KOPT-K1 (cell line): ENCODE data around the gene ZFAND5.
A peak's percentile ranks its signal among the peaks of the same experiment; 100 is the strongest.

ENCODE experiments used
- H3K27ac ChIP-seq: fragments of 200-600 bp; sonication (generic); 2 replicates; pipeline ENCODE4 v1.5.1; 2016; ENCODE audit warnings: antibody characterized with exemption, mild to moderate bottlenecking, low read depth, low read length; ENCODE audit not compliant: poor library complexity, severe bottlenecking
- H3K36me3 ChIP-seq: fragments of 200-600 bp; sonication (generic); 2 replicates; pipeline ENCODE4 v1.5.1; 2017; ENCODE audit warnings: antibody characterized with exemption, mild to moderate bottlenecking, low read length, moderate library complexity; ENCODE audit not compliant: insufficient read depth
- H3K9me3 ChIP-seq: fragments of 200-600 bp; sonication (generic); 2 replicates; pipeline ENCODE4 v1.5.1; 2017; ENCODE audit warnings: antibody characterized with exemption, low read length, mild to moderate bottlenecking; ENCODE audit not compliant: insufficient read depth, poor library complexity, severe bottlenecking

ZFAND5 gene, protein sequence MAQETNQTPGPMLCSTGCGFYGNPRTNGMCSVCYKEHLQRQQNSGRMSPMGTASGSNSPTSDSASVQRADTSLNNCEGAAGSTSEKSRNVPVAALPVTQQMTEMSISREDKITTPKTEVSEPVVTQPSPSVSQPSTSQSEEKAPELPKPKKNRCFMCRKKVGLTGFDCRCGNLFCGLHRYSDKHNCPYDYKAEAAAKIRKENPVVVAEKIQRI

DNA sequence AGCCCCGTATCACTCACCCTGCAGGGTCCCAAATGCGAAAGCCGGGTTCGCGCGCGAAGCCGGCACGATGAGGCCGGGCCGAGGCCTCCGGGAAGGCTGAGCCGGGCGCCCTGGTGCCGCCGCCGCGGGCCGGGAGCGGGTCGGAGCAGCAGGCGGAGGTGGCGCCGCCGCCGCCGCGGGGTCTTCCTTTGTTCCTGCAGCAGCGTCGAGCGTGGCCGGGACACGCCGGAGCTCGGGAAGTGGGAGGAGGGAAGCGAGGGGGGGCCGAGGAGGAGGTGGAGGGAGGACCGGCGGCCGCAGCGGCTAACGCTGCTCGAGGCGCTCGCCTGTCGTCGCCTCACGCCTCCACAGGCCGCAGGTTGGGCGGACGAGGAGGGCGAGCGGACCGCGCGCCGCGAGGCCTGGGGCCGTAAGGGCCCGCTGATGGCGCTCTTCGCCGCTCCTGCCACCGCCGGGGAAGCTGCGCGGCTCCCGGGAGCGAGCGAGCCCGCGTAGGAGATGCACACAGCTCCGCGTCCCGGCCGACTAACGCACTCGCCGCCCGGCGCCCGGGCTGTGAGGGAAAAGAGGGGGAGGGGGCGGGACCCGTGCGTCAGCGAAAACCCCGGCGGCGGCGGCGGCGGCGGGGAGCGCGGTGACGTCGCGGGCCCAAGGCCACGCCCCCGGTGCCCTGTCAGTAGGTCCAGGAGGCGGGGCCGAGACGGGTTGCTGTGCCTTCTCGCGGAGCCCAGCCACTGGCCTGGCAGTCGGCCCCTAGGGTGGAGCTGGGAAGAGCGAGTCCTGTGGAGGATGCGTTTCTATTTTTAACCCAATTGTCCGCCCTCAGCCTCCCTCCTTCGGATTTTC lies at the start of gene ZFAND5:
Gene ZFAND5, minus strand, starts transcription at position 530 of the 846 bp plus-strand sequence. CDS start 4,430 bp downstream, outside the sequence.
- peak within 1 kb of the TSS; percentile 90 for H3K27ac ChIP-seq
- H3K9me3 ChIP-seq = no peaks in the 10 kb centered on the region
- peaks cover 23% of the 10 kb centered on the region for H3K36me3 ChIP-seq

DNA sequence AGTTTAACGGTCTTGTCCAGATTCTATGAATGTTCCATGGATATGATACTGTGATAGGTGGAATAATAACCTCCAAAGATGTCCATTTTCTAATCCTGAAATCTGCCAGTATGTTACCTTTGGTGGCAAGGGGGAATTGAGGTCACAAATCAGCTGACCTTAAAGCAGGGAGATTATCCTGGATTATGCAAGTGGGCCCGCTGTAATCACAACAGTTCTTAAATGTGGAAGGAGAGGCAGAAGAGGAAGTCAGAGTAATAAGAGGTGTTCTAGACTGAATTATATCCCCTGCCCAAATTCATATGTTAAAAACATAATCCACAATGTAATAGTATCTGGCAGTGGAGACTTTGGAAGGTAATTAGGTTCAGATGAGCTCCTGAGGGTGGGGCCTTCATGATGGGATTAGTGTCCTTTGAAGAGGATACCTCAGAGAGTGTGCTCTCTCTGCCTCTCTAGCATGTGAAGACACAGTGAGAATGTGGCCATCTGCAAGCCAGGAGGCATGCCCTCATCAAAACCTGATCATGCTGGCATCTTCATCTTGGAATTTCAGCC lies 47.6 kb upstream of the ZFAND5 start:
- H3K27ac ChIP-seq = no peak overlapping the region
- no peaks in the 10 kb centered on the region for H3K36me3 ChIP-seq
- H3K9me3 ChIP-seq = no peaks in the 10 kb centered on the region

DNA sequence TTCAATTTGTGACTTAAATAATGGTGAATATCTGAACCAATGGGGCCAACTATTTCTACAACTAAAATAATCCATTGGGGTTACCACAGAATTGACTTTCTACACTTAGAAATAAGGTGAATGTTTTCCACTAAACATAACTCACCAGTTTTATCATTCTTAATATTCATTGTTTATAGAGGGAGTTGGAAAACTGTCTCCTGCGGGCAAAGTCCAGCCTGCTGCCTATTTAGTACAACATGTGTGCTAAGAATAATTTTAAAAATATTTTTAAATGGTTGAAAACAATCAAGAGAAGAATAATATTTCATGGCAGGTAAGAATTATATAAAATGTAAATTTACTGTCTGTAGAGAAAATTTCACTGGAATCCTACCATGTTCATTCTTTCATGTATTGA lies 45.2 kb upstream of the ZFAND5 start:
- no peaks in the 10 kb centered on the region for H3K9me3 ChIP-seq
- H3K36me3 ChIP-seq = no peaks in the 10 kb centered on the region
- no peak overlapping the region for H3K27ac ChIP-seq

- Histone ChIP-seq H3K36me3 (no peaks in the 10 kb centered on the region), H3K9me3 (no peaks in the 10 kb centered on the region), H3K27ac (no peak overlapping the region)
Measured at GRCh38 chr9:72407114-72407513, 42.1 kb upstream of the ZFAND5 start.

DNA sequence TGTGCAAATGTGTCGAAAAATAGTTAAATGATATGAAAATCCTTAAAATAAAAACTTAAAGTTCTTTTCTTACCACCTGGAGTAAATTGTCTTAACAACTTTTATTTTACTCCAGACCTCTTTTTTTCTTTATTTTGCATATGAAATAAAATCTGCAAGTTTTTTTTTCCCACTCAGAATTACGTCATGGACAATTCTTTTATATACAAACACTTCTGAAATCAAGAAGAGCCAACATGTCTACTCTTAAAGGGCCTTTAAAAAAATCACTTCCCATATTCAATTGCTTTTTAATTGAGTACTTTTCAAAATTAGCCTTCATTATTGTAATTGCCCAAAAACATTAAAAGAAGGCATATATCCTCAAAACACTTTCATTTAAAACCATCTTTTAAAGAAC lies 37.7 kb upstream of the ZFAND5 start:
- Histone ChIP-seq H3K27ac (no peak overlapping the region), H3K36me3 (no peaks in the 10 kb centered on the region), H3K9me3 (no peaks in the 10 kb centered on the region)

- Histone ChIP-seq H3K9me3 (no peaks in the 10 kb centered on the region), H3K36me3 (no peaks in the 10 kb centered on the region), H3K27ac (no peak overlapping the region)
Measured at GRCh38 chr9:72401396-72401795, 36.4 kb upstream of the ZFAND5 start.

GRCh38 chr9:72400866-72401265 lies 35.9 kb upstream of the ZFAND5 start:
- no peaks in the 10 kb centered on the region for H3K36me3 ChIP-seq
- no peak overlapping the region for H3K27ac ChIP-seq
- H3K9me3 ChIP-seq = no peaks in the 10 kb centered on the region

DNA sequence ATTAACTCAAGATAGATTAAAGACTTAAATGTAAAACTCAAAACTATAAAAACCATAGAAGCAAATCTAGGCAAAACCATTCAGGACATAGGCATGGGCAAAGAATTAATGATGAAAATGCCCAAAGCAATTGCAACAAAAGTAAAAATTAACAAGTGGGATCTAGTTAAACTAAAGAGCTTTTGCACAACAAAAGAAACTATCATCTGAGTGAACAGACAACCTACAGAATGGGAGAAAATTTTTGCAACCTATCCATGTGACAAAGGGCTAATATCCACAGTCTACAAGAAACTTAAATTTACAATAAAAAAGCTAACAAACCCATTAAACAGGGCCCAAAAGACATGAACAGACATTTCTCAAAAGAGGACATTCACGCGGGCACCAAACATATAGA lies 34.4 kb upstream of the ZFAND5 start:
- Histone ChIP-seq H3K9me3 (no peaks in the 10 kb centered on the region), H3K27ac (no peak overlapping the region), H3K36me3 (no peaks in the 10 kb centered on the region)

DNA sequence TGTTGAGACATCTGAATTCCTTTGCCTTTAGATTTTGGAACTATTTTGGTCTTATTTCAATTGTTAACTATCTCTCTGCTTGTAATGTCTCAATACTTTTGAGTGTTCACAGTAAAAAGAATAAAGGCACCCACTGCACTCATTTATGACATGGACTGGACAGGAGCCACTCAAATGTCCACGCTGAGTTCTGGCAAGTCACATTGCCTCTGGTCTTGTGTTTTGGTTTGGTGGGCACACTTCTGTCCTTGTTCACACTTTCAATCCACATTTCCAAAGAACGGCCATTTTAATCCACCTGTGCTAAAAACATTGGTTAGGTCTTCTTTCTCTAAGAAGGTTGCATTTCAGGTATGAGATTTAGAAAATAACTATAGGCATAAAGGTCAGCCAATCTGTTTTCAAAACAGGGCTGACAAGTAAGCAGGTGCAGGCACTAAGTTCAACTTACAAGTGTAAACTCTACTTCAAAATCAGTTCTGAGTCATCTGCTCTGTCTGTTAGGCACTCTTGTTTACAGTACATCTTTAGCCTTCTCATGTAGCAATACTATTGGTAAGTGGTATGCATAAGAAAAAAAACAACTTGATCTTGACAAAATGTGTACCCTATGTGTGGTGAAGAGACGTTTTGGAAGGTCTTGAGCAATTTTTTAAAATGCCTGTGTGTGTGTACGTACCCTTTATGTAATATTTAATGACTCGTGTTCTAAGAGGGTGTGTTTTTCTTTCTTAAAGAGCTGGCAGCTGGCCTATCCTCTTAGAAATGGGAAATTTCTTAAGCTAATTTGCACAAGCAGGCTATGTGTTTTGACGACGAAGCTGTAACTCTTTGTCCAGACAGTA lies 31.5 kb upstream of the ZFAND5 start:
- no peak overlapping the region for H3K27ac ChIP-seq
- no peaks in the 10 kb centered on the region for H3K36me3 ChIP-seq
- no peaks in the 10 kb centered on the region for H3K9me3 ChIP-seq

DNA sequence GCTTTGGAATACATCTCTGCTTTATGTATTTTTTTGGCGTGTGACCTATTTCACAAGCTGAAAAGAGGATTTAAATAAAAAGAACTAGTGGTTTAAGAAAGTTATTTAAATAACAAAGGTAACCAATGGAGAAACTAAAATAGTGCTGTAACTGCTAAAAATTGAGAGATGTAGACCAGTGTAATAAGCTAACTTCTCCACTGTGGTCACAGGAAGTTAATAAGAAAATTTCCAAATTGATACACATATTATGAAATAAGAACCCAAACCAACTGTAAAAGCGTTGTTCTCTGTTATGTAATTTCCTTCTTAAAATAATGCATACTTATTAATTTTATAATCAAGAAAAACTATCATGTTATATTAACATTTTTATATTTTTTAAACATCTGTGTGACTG lies 29.1 kb upstream of the ZFAND5 start:
- Histone ChIP-seq H3K27ac (no peak overlapping the region), H3K36me3 (no peaks in the 10 kb centered on the region), H3K9me3 (no peaks in the 10 kb centered on the region)

DNA sequence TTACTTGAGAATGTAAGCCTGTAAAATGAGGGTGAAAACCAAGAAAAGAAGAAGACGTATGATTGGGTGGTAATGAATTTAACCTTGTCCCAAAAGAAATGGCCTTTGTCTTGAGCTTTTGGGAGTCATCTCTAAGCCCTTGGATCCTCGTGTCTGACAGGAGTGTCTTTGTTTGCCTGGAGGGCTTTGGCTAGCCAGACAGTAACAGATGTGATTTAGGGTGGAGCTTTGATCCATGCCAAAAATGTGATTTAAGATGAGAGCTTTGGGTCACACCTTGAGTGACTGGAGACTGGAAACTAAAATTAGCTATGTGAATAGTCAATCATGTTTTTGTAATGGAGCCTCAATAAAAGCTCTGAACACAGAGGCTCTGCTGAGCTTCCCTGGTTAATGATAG lies 25.9 kb upstream of the ZFAND5 start:
- Histone ChIP-seq H3K36me3 (no peaks in the 10 kb centered on the region), H3K9me3 (no peaks in the 10 kb centered on the region), H3K27ac (no peak overlapping the region)

- H3K36me3 ChIP-seq = no peaks in the 10 kb centered on the region
- no peaks in the 10 kb centered on the region for H3K9me3 ChIP-seq
- H3K27ac ChIP-seq = no peak overlapping the region
Measured at GRCh38 chr9:72386186-72386585, 21.2 kb upstream of the ZFAND5 start.

GRCh38 chr9:72384710-72385485 lies 19.9 kb upstream of the ZFAND5 start:
- Histone ChIP-seq H3K9me3 (no peaks in the 10 kb centered on the region), H3K36me3 (no peaks in the 10 kb centered on the region), H3K27ac (no peak overlapping the region)

DNA sequence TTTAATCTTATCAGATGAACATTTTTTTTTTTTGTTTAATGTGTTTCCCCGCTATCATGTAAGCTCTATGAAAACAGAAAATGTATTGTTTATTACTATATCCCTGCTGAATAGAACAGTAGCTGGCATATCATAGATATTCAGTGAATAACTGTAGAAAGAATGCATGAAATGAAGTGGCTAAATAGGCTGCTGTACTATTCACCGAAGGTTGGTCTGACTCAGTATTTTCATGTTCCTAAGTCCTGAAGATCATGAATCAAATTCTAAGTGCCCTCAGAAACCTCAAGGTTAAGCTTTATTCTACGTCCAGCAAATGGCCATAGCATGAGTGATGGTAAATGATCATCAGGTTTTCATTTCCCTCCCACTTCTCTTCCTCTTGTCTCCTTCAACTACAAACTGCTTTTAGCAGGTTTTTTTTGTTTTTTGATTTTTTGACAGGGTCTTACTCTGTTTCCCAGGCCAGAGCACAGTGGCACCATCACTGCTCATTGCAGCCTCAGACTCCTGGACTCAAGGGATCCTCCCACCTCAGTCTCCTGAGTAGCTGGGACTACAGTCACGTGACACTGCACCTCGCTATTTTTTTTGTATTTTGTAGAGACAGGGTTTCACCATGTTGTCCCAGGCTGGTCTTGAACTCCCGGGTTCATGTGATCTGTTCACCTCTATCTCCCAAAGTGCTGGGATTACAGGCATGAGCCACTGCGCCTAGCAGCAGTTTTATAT lies 19.1 kb upstream of the ZFAND5 start:
- Histone ChIP-seq H3K27ac (no peak overlapping the region), H3K9me3 (no peaks in the 10 kb centered on the region), H3K36me3 (no peaks in the 10 kb centered on the region)
